Measurements from ENCODE around the gene EVI5. TPM values are rescaled to one million over a fixed set of nuclear protein-coding genes. Genes with fewer than 3 reads are reported as not detected.
A peak's percentile ranks its signal among the peaks of the same experiment; 100 is the strongest.
"Not testable (repeated sequence)": the region's sequence is repeated elsewhere in the genome, so short reads cannot be mapped to it uniquely, and the experiment has no call there.

EVI5 gene
- total RNA-seq, 1 experiment from 2014 or later, result 7.2 TPM

- DNase-seq (ENCODE audit: low read depth), result no peak
These were observed 257.2 kb downstream of the EVI5 start for GRCh38 chr1:92527670-92528069.

- not testable (repeated sequence) for DNase-seq (ENCODE audit: low read depth)
These were observed 259.8 kb downstream of the EVI5 start for GRCh38 chr1:92524944-92525590.

- DNase-seq (ENCODE audit: low read depth), result no peak
These were observed 265.9 kb downstream of the EVI5 start for GRCh38 chr1:92519043-92519442.

GRCh38 chr1:92516574-92516973 lies 268.3 kb downstream of the EVI5 start:
- no peak for DNase-seq (ENCODE audit: low read depth)

GRCh38 chr1:92515796-92516201 lies 269.1 kb downstream of the EVI5 start:
- no peak for DNase-seq (ENCODE audit: low read depth)

GRCh38 chr1:92511541-92511940 lies 273.4 kb downstream of the EVI5 start:
- DNase-seq (ENCODE audit: low read depth), result no peak

- DNase-seq (ENCODE audit: low read depth), result no peak
These were observed 275.3 kb downstream of the EVI5 start for GRCh38 chr1:92509619-92510018.

GRCh38 chr1:92505015-92505692 lies 279.8 kb downstream of the EVI5 start:
- DNase-seq (ENCODE audit: low read depth), result no peak

GRCh38 chr1:92504291-92505014 lies 280.5 kb downstream of the EVI5 start:
- DNase-seq (ENCODE audit: low read depth), result no peak

- DNase-seq (ENCODE audit: low read depth), result no peak
These were observed 281.0 kb downstream of the EVI5 start for GRCh38 chr1:92503926-92504285.

- DNase-seq (ENCODE audit: low read depth), result no peak
These were observed 281.6 kb downstream of the EVI5 start for GRCh38 chr1:92503043-92503925.

- DNase-seq (ENCODE audit: low read depth), result peak; percentile 76
These were observed 282.7 kb downstream of the EVI5 start for GRCh38 chr1:92502247-92502646.

GRCh38 chr1:92500552-92500951 lies 284.4 kb downstream of the EVI5 start:
- no peak for DNase-seq (ENCODE audit: low read depth)

GRCh38 chr1:92495392-92496063 lies 289.4 kb downstream of the EVI5 start:
- DNase-seq (ENCODE audit: low read depth), result no peak

GRCh38 chr1:92494485-92495141 lies 290.3 kb downstream of the EVI5 start:
- DNase-seq (ENCODE audit: low read depth), result no peak

GRCh38 chr1:92493139-92493538 lies 291.8 kb downstream of the EVI5 start:
- no peak for DNase-seq (ENCODE audit: low read depth)

- DNase-seq (ENCODE audit: low read depth), result no peak
These were observed 296.1 kb downstream of the EVI5 start for GRCh38 chr1:92488832-92489231.

- DNase-seq (ENCODE audit: low read depth), result no peak
These were observed 296.5 kb downstream of the EVI5 start for GRCh38 chr1:92488416-92488815.

GRCh38 chr1:92487078-92487605 lies 297.8 kb downstream of the EVI5 start:
- no peak for DNase-seq (ENCODE audit: low read depth)

All from HT1080 (cell line).